Fibroblast of lung (primary cell): ENCODE results near the gene DOK3.

Experiments used
- EZH2 ChIP-seq: IDR thresholded peaks from 2 replicates; pipeline ENCODE4 v1.5.1; 2012; ENCODE audit warnings: low read length, control low read depth, mild to moderate bottlenecking; ENCODE audit errors: missing control alignments
- TF ChIP-seq, protein P1 (sequence below), 2 donors: IDR thresholded peaks in 1 of 2; conservative IDR thresholded peaks in 1 of 2; 1 replicate in 1 of 2; 2 replicates in 1 of 2; pipeline ENCODE4 v1.5.1; 2011 to 2012; ENCODE audit warnings: low read length in 2 of 2, control low read depth in 1 of 2, inconsistent platforms in 1 of 2, low read depth in 1 of 2, mild to moderate bottlenecking in 1 of 2

DNA sequence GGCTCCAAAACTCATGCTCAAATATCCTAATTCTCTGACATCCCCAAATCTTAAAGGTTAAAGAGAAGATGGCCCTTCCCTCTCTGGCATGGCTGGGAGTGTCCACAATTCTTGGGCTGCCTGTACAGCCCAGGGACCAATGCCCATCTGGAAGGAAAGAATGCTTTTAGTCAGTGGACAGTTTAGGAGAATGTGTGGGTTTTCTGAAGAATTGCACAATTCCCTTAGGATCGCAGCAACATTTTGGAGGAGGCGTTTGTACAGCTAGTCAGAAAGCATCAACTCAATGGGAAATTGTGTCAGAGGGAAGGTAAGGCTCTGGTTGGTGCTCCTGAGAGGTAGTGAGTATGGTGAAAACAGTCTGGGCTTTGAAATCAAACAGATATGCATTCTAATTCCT is 29.8 kb upstream of the DOK3 start:
- TF ChIP-seq, protein P1, sequence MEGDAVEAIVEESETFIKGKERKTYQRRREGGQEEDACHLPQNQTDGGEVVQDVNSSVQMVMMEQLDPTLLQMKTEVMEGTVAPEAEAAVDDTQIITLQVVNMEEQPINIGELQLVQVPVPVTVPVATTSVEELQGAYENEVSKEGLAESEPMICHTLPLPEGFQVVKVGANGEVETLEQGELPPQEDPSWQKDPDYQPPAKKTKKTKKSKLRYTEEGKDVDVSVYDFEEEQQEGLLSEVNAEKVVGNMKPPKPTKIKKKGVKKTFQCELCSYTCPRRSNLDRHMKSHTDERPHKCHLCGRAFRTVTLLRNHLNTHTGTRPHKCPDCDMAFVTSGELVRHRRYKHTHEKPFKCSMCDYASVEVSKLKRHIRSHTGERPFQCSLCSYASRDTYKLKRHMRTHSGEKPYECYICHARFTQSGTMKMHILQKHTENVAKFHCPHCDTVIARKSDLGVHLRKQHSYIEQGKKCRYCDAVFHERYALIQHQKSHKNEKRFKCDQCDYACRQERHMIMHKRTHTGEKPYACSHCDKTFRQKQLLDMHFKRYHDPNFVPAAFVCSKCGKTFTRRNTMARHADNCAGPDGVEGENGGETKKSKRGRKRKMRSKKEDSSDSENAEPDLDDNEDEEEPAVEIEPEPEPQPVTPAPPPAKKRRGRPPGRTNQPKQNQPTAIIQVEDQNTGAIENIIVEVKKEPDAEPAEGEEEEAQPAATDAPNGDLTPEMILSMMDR (conservative IDR thresholded peaks at IDR 0.05 in 1 of 2, IDR thresholded peaks at IDR 0.05 in 1 of 2; ENCODE audit: low read depth in 1 of 2, low read length in 2 of 2) = no peak
- TF ChIP-seq EZH2 = no peak
